PC-3 (cell line): ENCODE data around the gene PPT2. TPM values are rescaled to one million over a fixed set of nuclear protein-coding genes. Genes with fewer than 3 reads are reported as not detected.
"Not testable (repeated sequence)": the region's sequence is repeated elsewhere in the genome, so short reads cannot be mapped to it uniquely, and the experiment has no call there.

ENCODE experiments used
- ATAC-seq: fragments of 200-7000 bp; cut with Tn5 transposase; 2 replicates; pipeline ENCODE4 v1.9.1; 2020; ENCODE audit warnings: mild to moderate bottlenecking, moderate library complexity
- BruUV-seq: library from RNA; stranded (reverse); fragments of 400-500 nt; replicated peaks from 2 replicates; lab custom pipeline; 2021; lab: Mats Ljungman, UMichigan
- CTCF ChIA-PET: fragments of 300-600 bp; sonication (Branson Sonifier 250); formaldehyde crosslinking; loops from one replicate; lab custom pipeline; 2022; ENCODE audit warnings: antibody characterized with exemption; lab: Charles Lee
- POLR2A ChIA-PET: fragments of 300-600 bp; sonication (Branson Sonifier 250); formaldehyde crosslinking; loops from one replicate; lab custom pipeline; 2022; ENCODE audit warnings: antibody characterized with exemption; ENCODE audit not compliant: unreplicated experiment; lab: Charles Lee
- DNase-seq: peaks from one replicate; pipeline ENCODE4 v3.0.0-alpha.2; 2015
- H2AFZ ChIP-seq: fragments of 300-600 bp; sonication (generic); 2 replicates; pipeline ENCODE4 v1.6.0; 2016; ENCODE audit warnings: antibody characterized with exemption, low read length
- H3F3A ChIP-seq: fragments of 300-600 bp; sonication (generic); one replicate; pipeline ENCODE4 v1.6.0; 2017; ENCODE audit warnings: antibody characterized with exemption, low read length, control low read depth, mild to moderate bottlenecking; ENCODE audit not compliant: unreplicated experiment
- H3K27ac ChIP-seq: fragments of 300-600 bp; sonication (generic); 2 replicates; pipeline ENCODE4 v1.5.1; 2016; ENCODE audit warnings: mild to moderate bottlenecking, low read length
- H3K27me3 ChIP-seq: fragments of 300-600 bp; sonication (generic); 2 replicates; pipeline ENCODE4 v1.6.1; 2016; ENCODE audit warnings: low read length, mixed read lengths
- H3K36me3 ChIP-seq: fragments of 300-600 bp; sonication (generic); 2 replicates; pipeline ENCODE4 v1.6.1; 2016; ENCODE audit warnings: low read depth, mixed run types, low read length, mixed read lengths
- H3K4me1 ChIP-seq: fragments of 300-600 bp; sonication (generic); 2 replicates; pipeline ENCODE4 v1.5.1; 2016; ENCODE audit warnings: low read length; ENCODE audit not compliant: insufficient read depth
- H3K4me2 ChIP-seq: fragments of 300-600 bp; sonication (generic); 2 replicates; pipeline ENCODE4 v1.6.0; 2016; ENCODE audit warnings: low read length
- H3K4me3 ChIP-seq: fragments of 300-600 bp; sonication (generic); 2 replicates; pipeline ENCODE4 v1.5.1; 2016; ENCODE audit warnings: mild to moderate bottlenecking, low read length, mixed read lengths
- H3K79me2 ChIP-seq: fragments of 300-600 bp; sonication (generic); 2 replicates; pipeline ENCODE4 v1.6.1; 2017; ENCODE audit warnings: low read length, mixed read lengths
- H3K9ac ChIP-seq: fragments of 300-600 bp; sonication (generic); 2 replicates; pipeline ENCODE4 v1.6.0; 2016; ENCODE audit warnings: mild to moderate bottlenecking, low read length
- H3K9me2 ChIP-seq: fragments of 300-600 bp; sonication (generic); replicated peaks from 2 replicates; pipeline ENCODE4 v1.6.1; 2016; ENCODE audit warnings: mixed run types, low read length, mixed read lengths
- H3K9me3 ChIP-seq: fragments of 300-600 bp; sonication (generic); 2 replicates; pipeline ENCODE4 v1.6.1; 2016; ENCODE audit warnings: low read length, mixed read lengths
- H4K20me1 ChIP-seq: fragments of 300-600 bp; sonication (generic); 2 replicates; pipeline ENCODE4 v1.6.1; 2016; ENCODE audit warnings: low read length, mixed read lengths
- EZH2 ChIP-seq: fragments of 300-600 bp; sonication (generic); IDR thresholded peaks from one replicate; pipeline ENCODE4 v1.6.1; 2017; ENCODE audit warnings: antibody characterized with exemption, mild to moderate bottlenecking, low read length; ENCODE audit not compliant: unreplicated experiment
- EZH2phosphoT487 ChIP-seq: fragments of 300-600 bp; sonication (generic); IDR thresholded peaks from 2 replicates; pipeline ENCODE4 v1.6.1; 2018; ENCODE audit warnings: mild to moderate bottlenecking, antibody characterized with exemption, low read length, borderline replicate concordance
- intact Hi-C: fragments of 100-400 bp; cut with micrococcal nuclease; formaldehyde crosslinking; loops from 2 replicates; pipeline ENCODE4 v1.9.0; 2023
- total RNA-seq: library from RNA; depleted of rRNA; stranded (reverse); fragments of >200 nt; gene quantifications from 2 replicates; pipeline ENCODE4 v1.2.3, GENCODE V29; 2014
- TF ChIP-seq, protein P1 (sequence below): fragments of 300-600 bp; sonication (generic); conservative IDR thresholded peaks from 2 replicates; pipeline ENCODE4 v1.5.1; 2017; ENCODE audit warnings: antibody characterized with exemption, low read depth, mild to moderate bottlenecking, low read length

Gene PPT2
- total RNA-seq, 1 experiment from 2014 or later = 30.8 TPM

DNA sequence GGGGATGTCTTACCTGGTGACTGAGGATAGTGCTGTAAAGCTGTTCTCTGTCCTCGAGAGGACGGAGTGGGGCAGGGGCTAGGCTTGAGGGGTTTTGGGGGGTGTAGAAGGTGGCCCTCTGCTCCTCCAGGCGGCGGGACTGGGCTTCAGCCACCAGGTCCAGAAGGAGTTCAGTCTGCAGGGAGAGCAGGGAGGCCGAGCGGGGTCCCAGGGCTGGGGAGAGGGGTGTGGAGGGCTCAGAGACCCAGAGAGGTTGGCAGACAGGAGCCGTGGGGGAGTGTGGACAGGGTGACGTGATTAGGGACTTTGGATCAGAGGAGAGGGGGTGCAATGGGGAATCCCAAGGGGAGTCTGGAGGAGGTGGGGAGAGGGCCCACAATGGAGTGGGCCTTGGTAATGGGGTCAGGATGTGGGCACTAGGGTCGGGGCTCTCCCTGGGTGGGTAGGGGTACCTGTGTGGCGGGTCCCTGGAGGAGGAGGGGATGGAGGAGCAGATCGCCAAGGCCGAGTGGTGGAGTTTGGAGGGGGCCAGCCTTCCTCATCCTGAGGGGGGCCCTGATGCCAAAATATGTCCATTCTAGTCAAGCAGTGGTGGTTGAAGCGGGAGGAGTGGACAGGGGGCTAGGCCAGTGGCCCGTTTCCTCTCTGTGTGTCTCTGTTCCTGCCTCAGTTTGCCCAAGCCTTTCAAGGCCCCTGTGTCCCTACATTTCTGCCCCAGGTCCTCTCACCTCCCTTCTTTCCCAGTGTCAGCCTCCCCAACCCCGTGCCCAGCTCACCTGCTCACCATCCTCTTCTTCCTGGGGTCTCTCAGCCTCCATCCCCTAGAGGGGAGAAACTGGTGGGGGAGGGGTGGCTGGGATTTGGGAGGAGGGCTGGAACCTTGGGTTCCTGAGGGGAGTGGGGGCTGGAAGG, 38.0 kb downstream of the PPT2 start:
- peaks cover 41% of the 10 kb centered on the region for H3K4me1 ChIP-seq
- no peaks in the 10 kb centered on the region for H3K9me2 ChIP-seq
- H3K9ac ChIP-seq = no peak overlapping the region
- BruUV-seq = no TSS peak
- no peaks in the 10 kb centered on the region for H3K9me3 ChIP-seq
- ATAC-seq = no peak
- H3K4me2 ChIP-seq = peak overlapping the region; percentile 61; the same call in 1 of the 2 replicates
- H4K20me1 ChIP-seq = no peaks in the 10 kb centered on the region
- TF ChIP-seq, protein P1, sequence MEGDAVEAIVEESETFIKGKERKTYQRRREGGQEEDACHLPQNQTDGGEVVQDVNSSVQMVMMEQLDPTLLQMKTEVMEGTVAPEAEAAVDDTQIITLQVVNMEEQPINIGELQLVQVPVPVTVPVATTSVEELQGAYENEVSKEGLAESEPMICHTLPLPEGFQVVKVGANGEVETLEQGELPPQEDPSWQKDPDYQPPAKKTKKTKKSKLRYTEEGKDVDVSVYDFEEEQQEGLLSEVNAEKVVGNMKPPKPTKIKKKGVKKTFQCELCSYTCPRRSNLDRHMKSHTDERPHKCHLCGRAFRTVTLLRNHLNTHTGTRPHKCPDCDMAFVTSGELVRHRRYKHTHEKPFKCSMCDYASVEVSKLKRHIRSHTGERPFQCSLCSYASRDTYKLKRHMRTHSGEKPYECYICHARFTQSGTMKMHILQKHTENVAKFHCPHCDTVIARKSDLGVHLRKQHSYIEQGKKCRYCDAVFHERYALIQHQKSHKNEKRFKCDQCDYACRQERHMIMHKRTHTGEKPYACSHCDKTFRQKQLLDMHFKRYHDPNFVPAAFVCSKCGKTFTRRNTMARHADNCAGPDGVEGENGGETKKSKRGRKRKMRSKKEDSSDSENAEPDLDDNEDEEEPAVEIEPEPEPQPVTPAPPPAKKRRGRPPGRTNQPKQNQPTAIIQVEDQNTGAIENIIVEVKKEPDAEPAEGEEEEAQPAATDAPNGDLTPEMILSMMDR = no peak
- TF ChIP-seq EZH2phosphoT487 = no peak
- TF ChIP-seq EZH2 = no peak
- H2AFZ ChIP-seq = no peak overlapping the region
- no peak for DNase-seq
- intact Hi-C loops = no loop called here
- CTCF ChIA-PET = no interaction called here
- H3K36me3 ChIP-seq = no peaks in the 10 kb centered on the region
- no peaks in the 10 kb centered on the region for H3F3A ChIP-seq
- H3K27me3 ChIP-seq = no peaks in the 10 kb centered on the region
- peaks cover 18% of the 10 kb centered on the region for H3K79me2 ChIP-seq
- no peak overlapping the region for H3K4me3 ChIP-seq
- POLR2A ChIA-PET = no interaction called here
- H3K27ac ChIP-seq = no peak overlapping the region

DNA sequence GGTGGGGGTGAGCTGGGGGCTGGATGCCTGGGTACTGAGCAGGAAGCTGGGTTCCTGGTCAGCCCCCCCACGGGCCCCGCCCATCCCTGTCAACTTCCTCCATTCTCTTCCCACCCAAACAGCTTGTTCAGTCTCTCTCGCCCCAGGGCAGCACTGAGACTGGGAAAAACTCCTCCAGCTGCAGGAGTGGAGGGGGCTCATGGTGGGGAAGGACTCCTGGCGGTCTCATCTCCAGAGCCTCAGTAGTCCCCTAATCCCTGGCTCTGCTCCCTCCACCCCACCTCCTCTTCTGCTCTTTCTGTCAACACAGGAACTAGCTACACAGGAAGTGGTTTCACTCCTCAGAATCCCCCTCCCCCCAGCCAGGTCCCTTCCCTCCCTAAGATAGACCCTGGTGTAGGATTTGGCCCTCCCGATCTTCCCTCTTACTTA, 38.7 kb downstream of the PPT2 start, which contains the start of gene GPSM3:
Gene GPSM3, minus strand, starts transcription at position 36 of the 432 bp plus-strand sequence. CDS start 130 bp downstream, outside the sequence.
- H3K9ac ChIP-seq = no peak within 1 kb of the TSS
- intact Hi-C loops = no loop called here
- H3K79me2 ChIP-seq = peaks cover 18% of the 10 kb centered on the region
- no peak within 1 kb of the TSS for H3K27ac ChIP-seq
- H3K4me2 ChIP-seq = peak within 1 kb of the TSS; percentile 61
- no peak within 1 kb of the TSS for H3K4me3 ChIP-seq
- no peak for TF ChIP-seq EZH2
- no peak for TF ChIP-seq EZH2phosphoT487
- TF ChIP-seq, protein P1 = no peak
- BruUV-seq = no TSS peak
- POLR2A ChIA-PET = no interaction called here
- H3K9me2 ChIP-seq = no peaks in the 10 kb centered on the region
- H3K4me1 ChIP-seq = peaks cover 41% of the 10 kb centered on the region
- H2AFZ ChIP-seq = peak within 1 kb of the TSS; percentile 49
- DNase-seq (no peak), ATAC-seq (no peak)
- H3F3A ChIP-seq = no peaks in the 10 kb centered on the region
- no peaks in the 10 kb centered on the region for H3K9me3 ChIP-seq
- no peaks in the 10 kb centered on the region for H3K27me3 ChIP-seq
- CTCF ChIA-PET = no interaction called here
- H4K20me1 ChIP-seq = no peaks in the 10 kb centered on the region
- H3K36me3 ChIP-seq = no peaks in the 10 kb centered on the region

DNA sequence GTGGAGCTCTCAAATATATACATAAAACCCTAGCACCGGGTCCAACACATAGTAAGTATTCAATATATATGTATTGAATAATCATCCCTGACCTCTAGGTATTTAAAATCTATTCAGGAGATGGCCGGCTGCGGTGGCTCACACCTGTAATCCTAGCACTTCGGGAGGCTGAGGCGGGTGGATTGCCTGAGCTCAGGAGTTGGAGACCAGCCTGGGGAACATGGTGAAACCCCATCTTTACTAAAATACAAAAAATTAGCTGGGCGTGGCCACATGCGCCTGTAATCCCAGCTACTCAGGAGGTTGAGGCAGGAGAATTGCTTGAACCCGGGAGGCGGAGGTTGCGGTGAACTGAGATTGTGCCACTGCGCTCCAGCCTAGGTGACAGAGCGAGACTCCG, 39.2 kb downstream of the PPT2 start:
- H3K27ac ChIP-seq, CTCF ChIA-PET: not testable (repeated sequence)

More for the DNA sequence above, 39.2 kb downstream of the PPT2 start:
- ATAC-seq, BruUV-seq, H3K36me3 ChIP-seq, intact Hi-C loops, H3K9me2 ChIP-seq, H2AFZ ChIP-seq, H3K9me3 ChIP-seq, H3K27me3 ChIP-seq, POLR2A ChIA-PET, H4K20me1 ChIP-seq, DNase-seq, H3K4me3 ChIP-seq, H3F3A ChIP-seq, H3K9ac ChIP-seq: not testable (repeated sequence)
- peak overlapping the region; percentile 61; the same call in 1 of the 2 replicates for H3K4me2 ChIP-seq
- H3K79me2 ChIP-seq = peaks cover 18% of the 10 kb centered on the region
- H3K4me1 ChIP-seq = peaks cover 41% of the 10 kb centered on the region
